Spleen (tissue), 7 donors: ENCODE measurements around the gene TJP3.

Experiments
- CTCF ChIP-seq, 11 experiments: fragments of 200-600 bp in 7 of 11; fragments of 450-650 bp in 4 of 11; sonication (generic) in 4 of 11; IDR thresholded peaks in 8 of 11; conservative IDR thresholded peaks in 3 of 11; 1 replicate in 7 of 11; 2 replicates in 4 of 11; pipeline versions ENCODE4 v1.4.0 to v1.8.0; 2016 to 2021; ENCODE audit warnings: antibody characterized with exemption in 11 of 11, inconsistent platforms in 4 of 11, mild to moderate bottlenecking in 1 of 11
- POLR2A ChIP-seq, 3 donors: fragments of 450-650 bp; IDR thresholded peaks; one replicate each; pipeline ENCODE4 v1.5.1; 2017; ENCODE audit warnings: antibody characterized with exemption in 3 of 3, mild to moderate bottlenecking in 1 of 3
- donor health status: DM: no; HTN: no; CAD: no; lungs with moderate emphysema.
- donor health status: DM: no; HTN: no; CAD: no.
- donor health status: DM: no; HTN: no; CAD: no.

DNA sequence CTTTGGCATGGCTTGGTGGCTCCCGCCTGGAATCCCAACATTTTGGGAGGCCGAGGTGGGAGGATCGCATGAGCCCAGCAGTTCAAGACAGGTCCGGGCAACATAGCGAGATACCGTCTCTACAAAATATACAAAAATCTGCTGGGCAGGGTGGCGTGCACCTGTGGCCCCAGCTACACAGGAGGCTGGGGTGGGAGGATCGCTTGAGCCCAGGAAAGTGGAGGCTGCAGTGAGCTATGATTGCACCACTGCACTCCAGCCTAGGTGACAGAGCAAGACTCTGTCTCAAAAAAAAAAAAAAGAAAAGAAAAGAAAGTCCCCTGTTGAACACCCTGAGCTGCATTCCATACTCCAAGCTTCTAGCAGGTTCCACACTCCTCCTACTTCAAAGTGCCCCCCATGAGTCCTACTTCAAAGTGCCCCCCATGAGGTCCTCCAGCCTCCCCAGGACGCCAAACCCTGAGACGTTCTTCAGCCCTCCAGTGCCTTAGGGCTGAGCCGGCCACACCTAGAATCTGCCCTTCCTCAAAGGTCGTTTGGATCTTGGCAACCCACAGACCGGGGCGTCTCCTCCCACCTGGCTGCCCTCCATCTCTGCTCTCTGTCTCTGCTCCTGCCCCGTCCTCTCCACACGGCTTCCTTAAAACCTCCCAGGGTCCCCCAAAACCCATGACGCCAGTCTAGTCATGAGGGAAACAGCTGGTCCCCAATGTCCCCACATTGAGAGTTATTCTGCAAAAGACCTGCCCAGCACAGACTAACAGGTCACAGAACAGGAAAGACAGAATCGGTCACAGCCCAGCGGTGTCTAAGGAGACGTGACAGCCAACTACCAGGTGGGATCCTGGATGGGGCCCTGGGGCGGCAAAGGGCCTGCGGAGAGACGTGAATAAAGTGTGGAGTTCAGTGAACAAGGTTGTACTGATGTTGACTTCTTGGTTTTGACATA is 4.8 kb downstream of the TJP3 start:
- TF ChIP-seq POLR2A (IDR thresholded peaks at IDR 0.05): no peak
- no peak for TF ChIP-seq CTCF (IDR thresholded peaks at IDR 0.05 in 8 of 11, conservative IDR thresholded peaks at IDR 0.05 in 3 of 11)
